A673 (cell line): ENCODE measurements around the gene CLDN7. TPM values are rescaled to one million over a fixed set of nuclear protein-coding genes. Genes with fewer than 3 reads are reported as not detected.

ENCODE experiments used
- BruUV-seq: library from RNA; stranded (reverse); fragments of 400-500 nt; replicated peaks from 2 replicates; lab custom pipeline; 2021; lab: Mats Ljungman, UMichigan
- CTCF ChIA-PET: fragments of 300-600 bp; sonication (Branson Sonifier 250); formaldehyde crosslinking; loops from one replicate; lab custom pipeline; 2022; ENCODE audit warnings: antibody characterized with exemption; lab: Charles Lee
- POLR2A ChIA-PET: fragments of 300-600 bp; sonication (Branson Sonifier 250); formaldehyde crosslinking; loops from one replicate; lab custom pipeline; 2022; ENCODE audit warnings: antibody characterized with exemption; ENCODE audit not compliant: low non-redundant PET; lab: Charles Lee
- DNase-seq: peaks from one replicate; pipeline ENCODE4 v3.0.0-alpha.2; 2015; ENCODE audit warnings: low spot score
- H3K27ac ChIP-seq: fragments of 200-600 bp; sonication (generic); 2 replicates; pipeline ENCODE4 v1.5.1; 2016; ENCODE audit warnings: mixed run types, low read depth, mild to moderate bottlenecking, mixed read lengths, antibody characterized with exemption, low read length; ENCODE audit not compliant: poor library complexity, severe bottlenecking
- H3K27me3 ChIP-seq: fragments of 200-600 bp; sonication (generic); replicated peaks from 2 replicates; pipeline ENCODE4 v1.6.1; 2017; ENCODE audit warnings: mixed run types, low read depth, mild to moderate bottlenecking, mixed read lengths, antibody characterized with exemption, low read length; ENCODE audit not compliant: insufficient read depth, poor library complexity
- H3K36me3 ChIP-seq: fragments of 200-600 bp; sonication (generic); 2 replicates; pipeline ENCODE4 v1.6.1; 2016; ENCODE audit warnings: mixed run types, mild to moderate bottlenecking, mixed read lengths, antibody characterized with exemption, low read length; ENCODE audit not compliant: insufficient read depth, poor library complexity, severe bottlenecking
- H3K4me1 ChIP-seq: fragments of 200-600 bp; sonication (generic); 2 replicates; pipeline ENCODE4 v1.6.1; 2017; ENCODE audit warnings: mixed run types, mild to moderate bottlenecking, mixed read lengths, antibody characterized with exemption, low read length; ENCODE audit not compliant: insufficient read depth, poor library complexity, severe bottlenecking
- H3K4me3 ChIP-seq: fragments of 200-600 bp; sonication (generic); 2 replicates; pipeline ENCODE4 v1.5.1; 2016; ENCODE audit warnings: low read depth, mixed run types, mild to moderate bottlenecking, mixed read lengths, low read length; ENCODE audit not compliant: poor library complexity, severe bottlenecking
- H3K9me3 ChIP-seq: fragments of 200-600 bp; sonication (generic); 2 replicates; pipeline ENCODE4 v1.6.1; 2016; ENCODE audit warnings: mixed run types, low read depth, mild to moderate bottlenecking, mixed read lengths, antibody characterized with exemption, low read length; ENCODE audit not compliant: poor library complexity, severe bottlenecking
- EZH2 ChIP-seq: fragments of 200-600 bp; sonication (generic); IDR thresholded peaks from 2 replicates; pipeline ENCODE4 v1.6.1; 2017; ENCODE audit warnings: borderline replicate concordance, low read depth, mild to moderate bottlenecking, mixed read lengths, antibody characterized with exemption, low read length; ENCODE audit not compliant: poor library complexity, severe bottlenecking
- intact Hi-C: fragments of 100-400 bp; cut with micrococcal nuclease; formaldehyde crosslinking; loops from one replicate; pipeline ENCODE4 v1.10.0; 2022; ENCODE audit not compliant: unreplicated experiment
- total RNA-seq: library from RNA; stranded (reverse); gene quantifications from 2 replicates; pipeline ENCODE4 v1.2.3, GENCODE V29; 2021
- TF ChIP-seq, protein P1 (sequence below): fragments of 300-800, 200-600 bp; sonication (generic); conservative IDR thresholded peaks from 2 replicates; pipeline ENCODE4 v1.5.1; 2017; ENCODE audit warnings: low read depth, mild to moderate bottlenecking, antibody characterized with exemption, low read length, moderate library complexity, mixed read lengths

The CLDN7 gene
- total RNA-seq, 1 experiment from 2014 or later: not detected

DNA sequence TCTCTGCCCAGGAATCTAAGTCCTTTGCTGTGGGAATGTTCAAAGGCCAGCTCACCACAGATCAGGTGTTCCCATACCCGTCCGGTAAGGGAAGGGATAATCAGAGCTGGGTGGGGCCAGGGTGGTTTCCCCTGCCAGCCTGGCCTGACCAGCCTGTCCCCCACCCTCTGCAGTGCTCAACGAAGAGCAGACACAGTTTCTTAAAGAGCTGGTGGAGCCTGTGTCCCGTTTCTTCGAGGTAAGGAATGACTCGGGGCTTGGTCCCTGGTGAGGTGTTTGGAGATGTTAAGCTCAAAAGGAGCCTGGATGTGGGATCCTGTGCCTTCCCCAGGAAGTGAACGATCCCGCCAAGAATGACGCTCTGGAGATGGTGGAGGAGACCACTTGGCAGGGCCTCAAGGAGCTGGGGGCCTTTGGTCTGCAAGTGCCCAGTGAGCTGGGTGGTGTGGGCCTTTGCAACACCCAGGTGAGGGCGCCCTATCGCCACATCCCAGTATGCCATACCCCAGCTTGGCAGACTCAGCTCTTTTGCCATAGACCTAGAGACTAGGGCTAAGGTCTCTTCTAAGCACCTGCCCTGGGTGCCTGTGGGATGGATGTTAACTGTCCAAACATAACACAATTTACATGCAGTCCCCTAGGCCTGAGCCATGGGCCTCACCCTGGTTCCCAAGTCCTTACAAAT lies 41.5 kb downstream of the CLDN7 start:
- POLR2A ChIA-PET: interaction anchor here (0.5 to 0.7 kb wide), 2 partner anchors 20 to 75 kb away, joined by 4 to 18 read pairs; no protein-coding TSS in a partner anchor

DNA sequence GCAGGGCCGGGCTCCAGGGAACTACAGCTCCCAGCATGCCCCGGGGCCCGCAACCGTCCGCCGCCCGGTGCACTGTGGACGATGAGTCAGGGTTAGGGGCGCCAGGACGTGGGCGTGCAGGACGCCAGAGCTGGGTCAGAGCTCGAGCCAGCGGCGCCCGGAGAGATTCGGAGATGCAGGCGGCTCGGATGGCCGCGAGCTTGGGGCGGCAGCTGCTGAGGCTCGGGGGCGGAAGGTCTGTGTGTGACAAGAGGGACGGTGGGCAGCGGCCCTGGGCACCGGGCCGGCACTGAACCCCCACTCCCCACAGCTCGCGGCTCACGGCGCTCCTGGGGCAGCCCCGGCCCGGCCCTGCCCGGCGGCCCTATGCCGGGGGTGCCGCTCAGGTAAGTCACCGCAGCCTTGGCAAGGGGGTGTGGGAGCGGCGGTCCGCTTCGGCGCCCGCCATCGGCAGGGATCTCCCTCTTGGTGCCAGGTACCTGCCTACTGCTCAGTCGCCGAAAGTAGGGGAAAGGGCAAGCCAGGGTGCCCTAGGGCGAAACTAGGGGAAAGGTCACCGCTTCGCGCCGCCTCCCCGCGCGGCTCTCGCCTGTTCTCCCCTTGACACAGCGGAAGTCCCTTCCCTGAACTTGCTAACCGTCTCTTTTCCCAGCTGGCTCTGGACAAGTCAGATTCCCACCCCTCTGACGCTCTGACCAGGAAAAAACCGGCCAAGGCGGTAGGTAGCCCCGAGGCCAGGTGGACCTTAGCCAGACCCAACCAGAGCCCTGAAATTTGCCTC lies 42.3 kb downstream of the CLDN7 start, which contains the start of the genes ACADVL and DLG4:
ACADVL (plus strand) TSS at position 127 of the 781 bp plus-strand sequence; CDS start at position 174, 47 bp downstream.
DLG4 (minus strand) TSS at position 25 of the 781 bp plus-strand sequence.
- intact Hi-C loops: no loop called here

More for the DNA sequence above, 41.5 kb downstream of the CLDN7 start:
- CTCF ChIA-PET: interaction anchor here (0.6 to 2.0 kb wide), 7 partner anchors 15 to 175 kb away, joined by 3 to 12 read pairs (median 3); no protein-coding TSS in a partner anchor
- Histone ChIP-seq H3K27me3 (no peaks in the 10 kb centered on the region), H3K9me3 (no peaks in the 10 kb centered on the region), H3K4me3 (peak overlapping the region; percentile 94), H3K36me3 (peaks cover 47% of the 10 kb centered on the region), H3K4me1 (peaks cover 36% of the 10 kb centered on the region), H3K27ac (peak overlapping the region; percentile 93)
- no TSS peak for BruUV-seq
- DNase-seq: peak; percentile 76
- intact Hi-C loops: no loop called here
- no peak for TF ChIP-seq EZH2
- TF ChIP-seq, protein P1, sequence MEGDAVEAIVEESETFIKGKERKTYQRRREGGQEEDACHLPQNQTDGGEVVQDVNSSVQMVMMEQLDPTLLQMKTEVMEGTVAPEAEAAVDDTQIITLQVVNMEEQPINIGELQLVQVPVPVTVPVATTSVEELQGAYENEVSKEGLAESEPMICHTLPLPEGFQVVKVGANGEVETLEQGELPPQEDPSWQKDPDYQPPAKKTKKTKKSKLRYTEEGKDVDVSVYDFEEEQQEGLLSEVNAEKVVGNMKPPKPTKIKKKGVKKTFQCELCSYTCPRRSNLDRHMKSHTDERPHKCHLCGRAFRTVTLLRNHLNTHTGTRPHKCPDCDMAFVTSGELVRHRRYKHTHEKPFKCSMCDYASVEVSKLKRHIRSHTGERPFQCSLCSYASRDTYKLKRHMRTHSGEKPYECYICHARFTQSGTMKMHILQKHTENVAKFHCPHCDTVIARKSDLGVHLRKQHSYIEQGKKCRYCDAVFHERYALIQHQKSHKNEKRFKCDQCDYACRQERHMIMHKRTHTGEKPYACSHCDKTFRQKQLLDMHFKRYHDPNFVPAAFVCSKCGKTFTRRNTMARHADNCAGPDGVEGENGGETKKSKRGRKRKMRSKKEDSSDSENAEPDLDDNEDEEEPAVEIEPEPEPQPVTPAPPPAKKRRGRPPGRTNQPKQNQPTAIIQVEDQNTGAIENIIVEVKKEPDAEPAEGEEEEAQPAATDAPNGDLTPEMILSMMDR: peak; percentile 63

More for the DNA sequence above, 42.3 kb downstream of the CLDN7 start, which contains the start of the genes ACADVL and DLG4:
- H3K4me1 ChIP-seq: peaks cover 36% of the 10 kb centered on the region
- H3K9me3 ChIP-seq: no peaks in the 10 kb centered on the region
- H3K36me3 ChIP-seq: peaks cover 40% of the 10 kb centered on the region
- CTCF ChIA-PET: interaction anchor here (0.6 to 2.0 kb wide), 5 partner anchors 16 to 151 kb away, joined by 3 to 13 read pairs (median 5); no protein-coding TSS in a partner anchor
- H3K27ac ChIP-seq: peak within 1 kb of the TSS; percentile 93
- no TSS peak for BruUV-seq
- POLR2A ChIA-PET: interaction anchor here (0.5 to 0.7 kb wide), 3 partner anchors 14 to 609 kb away, joined by 3 to 4 read pairs (median 3); partner anchors contain the start of gene DVL2
- DNase-seq: peak; percentile 85
- H3K27me3 ChIP-seq: no peaks in the 10 kb centered on the region
- H3K4me3 ChIP-seq: peak within 1 kb of the TSS; percentile 94
- no peak for TF ChIP-seq EZH2
- TF ChIP-seq, protein P1: no peak
